GM21737 (cell line): ENCODE results near the gene ARHGEF25.
"Not testable (repeated sequence)": the region's sequence is repeated elsewhere in the genome, so short reads cannot be mapped to it uniquely, and the experiment has no call there.

Source experiments
- ATAC-seq: cut with Tn5 transposase; IDR thresholded peaks from one replicate; pipeline ENCODE4 v1.9.1; 2021; ENCODE audit warnings: mild to moderate bottlenecking, moderate library complexity; ENCODE audit not compliant: unreplicated experiment

Gene ARHGEF25

DNA sequence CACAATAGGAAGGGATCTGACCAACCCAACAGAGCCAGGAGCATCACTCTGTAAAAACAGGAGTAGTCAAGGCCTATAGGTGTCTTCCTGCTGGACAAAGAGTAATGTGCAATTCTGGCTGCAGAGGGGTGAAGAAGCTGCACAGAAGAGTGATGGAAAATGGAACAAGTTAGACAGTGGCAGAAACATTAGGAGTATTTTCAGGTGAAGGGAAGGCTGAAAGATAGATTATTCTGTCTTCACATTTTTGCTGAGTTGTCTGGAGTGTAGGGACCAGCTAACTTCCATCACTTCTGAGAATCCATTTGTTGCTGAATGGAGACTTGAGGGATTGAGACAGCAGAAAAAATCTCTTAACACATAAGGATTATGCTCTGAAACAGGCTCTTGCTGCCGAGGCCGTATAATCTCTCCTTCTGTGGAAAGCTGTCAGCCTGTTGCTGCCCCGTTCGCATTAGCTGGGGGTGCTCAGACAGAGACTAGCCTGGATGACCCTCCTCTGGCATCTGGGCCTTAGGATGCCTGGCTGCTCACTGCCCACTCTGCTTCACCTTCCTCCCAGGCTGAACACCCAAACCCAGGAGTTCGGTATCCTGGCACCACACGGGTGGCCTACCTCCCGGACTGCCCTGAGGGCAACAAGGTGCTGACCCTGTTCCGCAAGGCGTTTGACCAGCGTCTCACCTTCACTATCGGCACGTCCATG lies 3.1 kb upstream of the ARHGEF25 start:
- ATAC-seq = no peak

DNA sequence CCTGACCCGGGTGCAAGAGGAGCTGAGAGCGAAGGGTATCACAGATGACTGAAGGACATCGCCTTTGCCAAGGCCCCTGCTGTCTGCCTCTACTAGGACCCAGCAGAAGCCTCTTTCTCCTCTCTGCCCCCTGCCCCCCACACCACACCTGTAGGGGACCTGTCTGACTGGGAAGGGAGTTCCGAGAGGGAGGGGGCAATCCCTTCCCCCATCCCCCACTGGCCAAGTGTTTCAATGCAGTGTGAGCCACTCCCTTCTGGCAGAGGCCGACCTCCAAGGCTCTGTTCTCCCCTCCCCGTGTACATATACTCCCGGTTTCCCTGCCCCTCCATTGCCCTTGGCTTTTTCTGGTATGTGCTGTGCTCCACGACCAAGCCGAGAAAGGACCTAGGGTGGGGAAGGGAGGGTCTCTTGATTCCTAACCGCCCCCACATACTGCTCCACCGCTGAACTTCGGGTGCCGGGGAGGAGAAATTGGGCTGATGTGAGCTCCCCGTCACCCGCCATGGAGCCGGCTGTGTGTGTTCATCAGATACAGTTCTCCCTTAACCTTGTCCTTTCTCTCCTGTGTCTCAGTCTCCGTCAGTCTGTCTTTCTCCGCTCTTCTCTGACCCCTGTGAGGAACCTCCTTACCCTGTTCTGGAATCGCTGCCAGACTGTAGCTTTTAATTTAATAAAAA lies 2.0 kb upstream of the ARHGEF25 start:
- no peak for ATAC-seq

DNA sequence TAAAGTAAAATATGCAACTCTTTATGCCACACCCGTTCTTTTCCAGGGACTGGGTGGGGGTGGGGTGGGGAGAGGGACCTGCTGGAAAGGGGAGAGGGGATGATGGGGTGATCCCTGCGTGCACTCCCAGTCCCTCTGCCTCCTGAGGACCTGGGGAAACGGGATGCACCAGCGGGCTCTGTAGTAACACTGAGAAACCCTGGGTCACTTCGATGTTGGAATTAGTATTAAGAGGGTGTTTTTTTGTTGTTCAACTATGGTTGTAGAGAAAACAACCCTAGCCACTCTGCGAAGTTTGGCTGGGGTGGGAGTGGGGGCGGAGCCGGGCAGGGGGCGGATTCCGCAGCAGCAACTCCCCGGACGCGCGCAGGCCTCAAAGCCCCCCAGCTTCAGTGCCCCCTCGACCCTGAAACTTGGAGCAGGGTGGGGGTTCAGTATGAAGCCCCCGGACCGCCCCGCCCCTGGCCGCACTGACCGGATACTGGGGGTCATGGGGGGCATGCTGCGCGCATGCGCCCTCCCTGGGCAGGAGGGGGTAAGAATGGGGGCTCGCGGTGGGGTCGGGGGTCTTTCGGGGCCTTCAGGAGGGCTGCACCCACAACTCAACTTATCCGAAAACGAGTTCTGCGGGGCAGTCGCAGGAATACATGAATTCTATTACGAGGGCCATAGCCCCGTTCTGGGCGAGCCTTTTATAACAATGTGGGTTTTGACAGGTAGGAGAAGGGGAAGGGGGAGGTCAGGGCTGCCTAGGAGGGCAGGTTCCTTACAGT lies 1.3 kb upstream of the ARHGEF25 start:
- no peak for ATAC-seq

DNA sequence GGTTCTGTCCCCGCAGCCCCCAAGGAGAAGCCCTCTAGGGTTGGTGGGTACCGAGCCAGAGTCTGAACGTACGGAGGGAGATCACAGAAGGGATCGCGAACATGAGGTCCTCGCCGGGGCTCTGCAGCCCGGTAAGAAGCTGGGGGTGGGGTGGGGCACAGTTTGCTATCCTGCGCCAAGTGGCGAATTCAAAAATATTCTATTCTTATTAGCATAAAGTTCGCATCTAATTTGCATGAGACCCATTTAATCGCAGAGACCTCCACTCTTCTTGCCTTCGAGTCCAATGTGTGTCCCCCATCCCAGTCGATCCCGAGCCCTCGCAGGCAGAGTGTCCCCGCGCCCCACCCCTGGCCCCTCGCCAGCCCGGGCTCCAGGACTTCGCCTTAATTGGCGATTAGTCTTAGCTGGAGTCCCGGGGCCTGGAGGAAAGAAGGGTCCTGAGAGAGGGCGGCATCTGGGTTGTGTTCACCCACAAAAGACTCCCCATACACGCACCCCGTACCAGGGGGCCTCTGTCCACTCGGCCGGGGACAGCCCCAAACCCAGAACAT lies 604 bp upstream of the ARHGEF25 start:
- no peak for ATAC-seq

DNA sequence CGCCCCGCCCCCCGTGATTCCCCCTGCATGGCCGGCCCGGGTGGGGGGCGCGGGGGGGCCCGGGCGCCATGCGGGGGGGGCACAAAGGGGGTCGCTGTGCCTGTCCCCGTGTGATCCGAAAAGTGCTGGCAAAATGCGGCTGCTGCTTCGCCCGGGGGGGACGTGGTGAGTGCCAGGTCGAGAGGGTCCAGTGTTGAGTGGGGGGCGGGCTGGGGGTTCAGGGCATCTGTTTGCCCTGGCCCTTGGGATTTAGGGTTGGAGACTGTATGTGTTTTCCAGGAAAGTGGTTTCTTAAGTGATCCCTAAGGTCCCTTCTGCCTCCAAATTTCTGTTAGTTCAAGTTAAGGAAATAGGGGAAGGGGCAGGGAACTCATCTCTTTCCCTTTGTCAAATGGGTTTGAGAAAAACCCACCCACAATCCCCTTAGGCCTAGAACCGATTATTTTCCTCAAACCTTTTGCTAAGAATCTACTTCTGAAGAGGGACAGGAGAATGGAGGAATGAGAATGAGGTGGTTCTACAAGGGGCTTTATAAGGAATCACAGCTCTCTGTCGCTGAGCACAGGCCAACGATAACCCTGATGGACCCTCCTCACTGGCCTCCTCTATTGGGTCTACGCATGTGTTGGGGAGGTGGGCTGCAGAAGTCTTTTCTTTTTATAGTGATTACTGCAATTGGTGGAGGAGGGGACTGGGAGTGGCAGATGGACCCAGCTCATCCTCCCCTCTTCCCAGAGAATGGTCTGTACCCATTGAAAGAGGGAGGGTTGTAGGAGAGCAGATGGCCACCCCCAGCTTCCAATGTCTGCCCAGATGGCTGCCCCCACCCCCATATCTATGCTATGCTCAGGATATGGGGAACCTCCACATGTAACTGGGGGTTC lies 834 bp downstream of the ARHGEF25 start:
- no peak for ATAC-seq

DNA sequence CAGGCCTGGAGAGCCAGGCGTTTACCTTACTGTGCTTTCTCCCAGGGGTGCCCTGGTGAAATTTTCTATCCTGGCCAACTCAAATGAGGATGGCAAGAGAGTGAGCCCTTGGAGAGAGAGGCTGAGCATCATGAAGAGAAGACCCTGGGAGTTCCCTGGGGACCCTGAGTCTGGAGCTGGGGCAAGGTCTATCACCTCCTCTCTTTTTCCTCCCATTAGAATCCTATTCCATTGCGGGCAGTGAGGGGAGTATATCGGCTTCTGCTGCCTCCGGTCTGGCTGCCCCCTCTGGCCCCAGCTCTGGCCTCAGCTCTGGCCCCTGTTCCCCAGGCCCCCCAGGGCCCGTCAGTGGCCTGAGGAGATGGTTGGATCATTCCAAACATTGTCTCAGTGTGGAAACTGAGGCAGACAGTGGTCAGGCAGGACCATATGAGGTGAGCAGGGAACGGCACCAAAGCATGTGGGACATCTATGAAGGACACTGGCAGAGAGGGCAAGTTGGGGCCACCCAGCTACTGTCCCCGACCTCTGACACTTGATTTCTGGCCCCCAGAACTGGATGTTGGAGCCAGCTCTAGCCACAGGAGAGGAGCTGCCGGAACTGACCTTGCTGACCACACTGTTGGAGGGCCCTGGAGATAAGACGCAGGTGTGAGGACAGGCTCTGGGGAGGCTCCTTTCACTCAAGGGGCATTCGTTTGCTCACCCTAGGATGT lies 1.6 kb downstream of the ARHGEF25 start:
- ATAC-seq = no peak

DNA sequence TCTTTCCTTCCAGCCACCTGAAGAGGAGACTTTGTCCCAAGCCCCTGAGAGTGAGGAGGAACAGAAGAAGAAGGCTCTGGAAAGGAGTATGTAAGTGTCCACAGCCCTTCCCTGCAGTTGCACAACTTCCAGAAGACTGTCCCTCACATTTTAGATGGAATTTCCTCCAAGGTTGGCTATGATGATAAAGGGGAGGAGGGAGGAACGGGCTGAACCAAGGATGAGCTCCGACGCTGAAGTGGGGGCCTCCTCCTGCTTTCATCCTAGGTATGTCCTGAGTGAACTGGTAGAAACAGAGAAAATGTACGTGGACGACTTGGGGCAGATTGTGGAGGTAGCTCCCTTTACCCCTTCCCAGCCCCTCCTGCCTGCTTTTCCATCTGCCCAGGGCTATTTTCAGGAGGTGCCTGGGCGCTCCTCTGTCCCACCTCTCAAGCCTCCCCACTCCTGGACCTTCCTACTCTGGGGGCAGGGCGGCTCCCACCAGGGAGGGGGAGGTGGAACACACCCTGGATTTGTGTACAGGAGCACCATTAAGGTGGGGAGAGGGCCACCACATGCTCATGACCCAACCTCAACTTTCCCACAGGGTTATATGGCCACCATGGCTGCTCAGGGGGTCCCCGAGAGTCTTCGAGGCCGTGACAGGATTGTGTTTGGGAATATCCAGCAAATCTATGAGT lies 2.3 kb downstream of the ARHGEF25 start:
- ATAC-seq = no peak

DNA sequence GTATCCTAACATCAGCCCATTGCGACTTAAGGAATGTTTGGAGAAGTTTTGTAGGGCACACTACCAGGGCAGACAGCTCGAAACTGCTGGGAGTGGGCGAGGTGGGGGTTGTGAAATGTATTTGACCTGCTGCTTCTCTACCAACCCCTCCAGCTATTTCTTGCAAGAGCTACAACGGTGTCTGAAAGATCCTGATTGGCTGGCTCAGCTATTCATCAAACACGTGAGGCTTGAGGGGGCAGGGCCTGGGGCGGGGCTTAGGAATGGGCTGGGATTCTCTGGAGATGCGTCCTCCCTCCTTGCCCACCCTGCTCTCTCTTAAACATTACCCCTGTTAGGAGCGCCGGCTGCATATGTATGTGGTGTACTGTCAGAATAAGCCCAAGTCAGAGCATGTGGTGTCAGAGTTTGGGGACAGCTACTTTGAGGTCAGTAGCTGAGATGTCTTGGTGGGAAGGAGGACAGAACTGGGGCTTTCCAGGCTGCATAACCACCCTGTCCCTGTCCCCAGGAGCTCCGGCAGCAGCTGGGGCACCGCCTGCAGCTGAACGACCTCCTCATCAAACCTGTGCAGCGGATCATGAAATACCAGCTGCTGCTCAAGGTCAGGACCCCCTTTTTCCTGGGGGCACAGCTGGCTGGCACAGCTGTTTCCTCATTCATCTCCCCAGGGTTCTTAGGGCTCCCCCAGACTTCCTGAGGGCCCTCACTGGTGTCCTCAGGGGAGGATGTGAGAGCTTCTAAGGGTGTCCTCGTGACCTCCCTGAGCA lies 3.1 kb downstream of the ARHGEF25 start:
- ATAC-seq = peak; percentile 47

DNA sequence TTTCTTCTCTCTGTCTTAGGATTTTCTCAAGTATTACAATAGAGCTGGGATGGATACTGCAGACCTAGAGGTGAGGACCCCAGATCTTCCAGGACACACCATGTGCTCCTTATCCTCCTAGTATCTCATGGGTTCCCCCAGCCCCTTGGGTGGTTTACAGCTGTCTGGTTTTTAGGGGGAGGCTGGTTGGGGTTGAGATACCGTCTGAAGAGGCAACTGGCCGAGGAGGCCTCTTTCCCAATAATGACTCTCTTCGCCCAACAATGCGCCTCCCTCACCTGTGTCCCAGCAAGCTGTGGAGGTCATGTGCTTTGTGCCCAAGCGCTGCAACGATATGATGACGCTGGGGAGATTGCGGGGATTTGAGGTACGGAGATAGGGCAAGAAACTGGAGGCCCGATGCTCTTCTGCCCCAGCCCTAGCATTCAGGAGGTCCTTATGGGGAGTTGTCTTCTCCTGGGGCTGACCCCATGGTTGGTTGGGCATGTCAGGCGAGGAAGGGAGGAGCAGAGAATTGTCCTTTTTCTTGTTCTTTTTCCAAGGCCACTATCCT lies 3.8 kb downstream of the ARHGEF25 start:
- ATAC-seq = no peak

DNA sequence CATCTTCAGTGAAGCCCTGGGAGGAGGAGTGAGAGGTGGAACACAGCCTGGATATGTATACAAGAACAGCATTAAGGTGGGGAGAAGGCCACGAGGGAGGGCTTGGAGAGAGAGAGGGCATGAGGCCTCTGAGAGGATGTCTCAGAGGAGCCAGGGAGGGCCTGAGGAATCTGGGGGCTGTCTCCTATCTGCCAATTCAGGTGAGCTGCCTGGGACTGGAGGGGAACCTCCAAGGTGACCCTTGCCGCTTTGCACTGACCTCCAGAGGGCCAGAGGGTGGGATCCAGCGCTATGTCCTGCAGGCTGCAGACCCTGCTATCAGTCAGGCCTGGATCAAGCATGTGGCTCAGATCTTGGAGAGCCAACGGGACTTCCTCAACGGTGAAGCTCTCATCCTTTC lies 4.4 kb downstream of the ARHGEF25 start:
- no peak for ATAC-seq

DNA sequence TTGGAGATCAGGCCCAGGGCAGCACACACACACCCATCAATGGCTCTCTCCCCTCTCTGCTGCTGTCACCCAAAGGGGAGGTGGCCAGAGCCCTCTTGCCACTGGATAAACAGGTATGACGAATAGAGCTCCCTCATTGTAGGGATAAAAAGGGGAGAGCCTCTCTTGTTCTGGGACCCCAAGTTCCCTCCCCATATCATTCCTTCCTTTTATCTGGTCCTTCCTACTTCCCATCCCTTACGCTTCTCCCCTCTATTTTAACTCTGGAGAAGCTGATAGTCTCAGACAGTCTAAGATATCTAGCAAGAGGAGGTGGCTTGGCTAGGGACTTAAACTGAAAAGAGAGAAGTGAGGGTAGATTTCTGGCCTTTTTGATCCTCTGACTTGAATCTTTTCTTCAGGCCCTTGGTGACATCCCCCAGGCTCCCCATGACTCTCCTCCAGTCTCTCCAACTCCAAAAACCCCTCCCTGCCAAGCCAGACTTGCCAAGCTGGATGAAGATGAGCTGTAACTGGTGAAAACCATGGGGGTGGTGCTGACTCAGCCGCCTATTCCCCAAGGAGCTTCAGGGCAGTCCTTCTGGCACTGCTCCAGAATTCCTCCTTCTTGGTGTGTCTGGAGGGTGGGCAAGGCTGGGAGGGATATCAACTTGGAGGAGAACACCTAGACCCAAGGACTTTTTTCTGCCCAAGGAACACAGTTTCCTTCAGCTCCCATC lies 5.3 kb downstream of the ARHGEF25 start:
- no peak for ATAC-seq

DNA sequence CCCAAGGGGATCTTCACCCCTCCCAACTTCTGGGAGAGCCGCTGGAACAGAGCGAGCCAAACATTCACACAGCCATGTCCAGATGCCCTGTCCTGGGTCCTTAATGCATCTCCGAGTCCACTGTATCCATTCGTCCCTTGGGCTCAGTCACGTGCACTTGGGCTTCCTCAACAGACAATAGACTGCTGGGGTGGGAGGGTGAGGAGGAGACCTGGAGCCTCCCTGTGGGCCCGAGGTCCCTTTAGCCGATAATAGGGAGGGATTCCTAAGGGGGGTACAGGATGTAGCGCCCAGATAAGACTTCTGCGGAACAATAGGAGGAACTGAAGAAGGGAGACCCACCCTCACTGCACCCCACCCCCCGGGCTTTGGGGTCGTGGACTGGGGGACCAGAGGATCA lies 6.7 kb downstream of the ARHGEF25 start:
- no peak for ATAC-seq

DNA sequence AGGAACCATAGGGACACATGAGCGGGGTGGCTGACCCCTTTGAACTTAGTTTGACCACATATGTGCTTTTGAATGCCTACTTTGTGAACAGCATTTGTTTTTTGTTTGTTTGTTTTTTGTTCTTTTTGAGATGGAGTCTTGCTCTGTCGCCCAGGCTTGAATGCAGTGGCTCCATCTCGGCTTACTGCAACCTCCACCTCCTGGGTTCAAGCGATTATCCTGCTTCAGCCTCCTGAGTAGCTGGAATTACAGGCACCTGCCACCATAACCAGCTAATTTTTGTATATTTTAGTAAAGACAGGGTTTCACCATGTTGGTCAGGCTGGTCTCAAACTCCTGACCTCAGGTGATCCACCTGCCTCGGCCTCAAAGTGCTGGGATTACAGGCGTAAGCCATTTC lies 7.2 kb downstream of the ARHGEF25 start:
- ATAC-seq = not testable (repeated sequence)

DNA sequence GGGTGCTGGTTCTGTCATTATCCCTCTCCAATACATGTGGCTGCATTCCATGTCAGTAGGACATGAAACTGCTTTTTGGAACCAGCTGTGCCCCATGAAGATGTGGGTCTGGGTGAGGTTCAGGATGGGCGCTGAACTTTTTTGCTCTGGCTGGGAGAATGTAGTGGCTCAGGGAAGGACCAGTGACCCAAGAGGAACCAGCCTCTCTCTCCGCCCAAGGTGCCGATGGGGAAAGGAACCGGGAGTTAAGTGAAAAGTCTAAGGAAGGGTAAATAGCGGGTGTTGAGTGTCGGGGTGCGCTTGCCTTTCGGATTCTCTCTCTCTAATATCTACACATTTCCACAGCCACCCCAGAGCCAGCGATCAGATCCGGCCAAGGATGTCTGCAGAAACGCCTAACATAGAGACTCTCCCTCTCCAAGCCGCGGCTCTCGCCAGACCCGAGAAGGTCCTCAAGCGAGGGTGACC lies 7.8 kb downstream of the ARHGEF25 start:
- no peak for ATAC-seq

DNA sequence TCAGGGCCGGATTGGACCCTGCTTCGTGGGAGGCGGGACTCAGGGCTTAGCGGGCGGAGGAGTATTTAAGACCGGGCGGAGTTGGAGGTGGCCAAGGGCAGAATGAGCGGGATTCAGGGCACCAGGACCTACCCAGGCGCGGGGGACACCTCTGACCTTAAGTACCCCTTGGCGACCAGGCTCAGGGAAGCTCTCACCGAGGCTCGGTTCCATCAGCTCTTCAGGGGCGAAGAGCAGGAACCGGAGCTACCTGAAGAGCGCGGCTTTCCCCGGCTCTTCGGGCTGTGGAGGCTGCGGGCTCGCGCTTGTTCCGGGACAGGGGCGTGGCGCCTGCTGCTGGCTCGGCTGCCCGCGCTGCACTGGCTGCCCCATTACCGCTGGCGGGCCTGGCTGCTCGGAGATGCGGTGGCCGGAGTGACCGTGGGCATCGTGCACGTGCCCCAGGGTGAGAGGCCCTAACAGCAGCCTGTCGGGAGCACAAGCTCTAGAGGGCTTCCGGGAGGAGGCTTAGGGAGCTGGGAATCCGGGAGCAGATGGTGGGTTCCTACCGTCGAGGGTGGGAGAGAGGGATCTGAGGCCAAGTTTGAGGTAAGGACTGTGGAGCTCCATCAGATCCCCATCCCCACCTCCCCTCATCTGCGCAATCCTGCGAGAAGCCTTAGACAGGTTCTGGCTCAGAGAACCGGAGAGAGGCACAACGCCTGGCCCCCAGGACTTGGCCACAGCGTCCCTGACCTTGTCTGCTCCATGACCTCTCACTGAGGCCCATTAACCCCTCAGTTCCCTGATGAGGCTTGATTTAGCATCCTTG lies 8.4 kb downstream of the ARHGEF25 start:
- ATAC-seq = no peak

DNA sequence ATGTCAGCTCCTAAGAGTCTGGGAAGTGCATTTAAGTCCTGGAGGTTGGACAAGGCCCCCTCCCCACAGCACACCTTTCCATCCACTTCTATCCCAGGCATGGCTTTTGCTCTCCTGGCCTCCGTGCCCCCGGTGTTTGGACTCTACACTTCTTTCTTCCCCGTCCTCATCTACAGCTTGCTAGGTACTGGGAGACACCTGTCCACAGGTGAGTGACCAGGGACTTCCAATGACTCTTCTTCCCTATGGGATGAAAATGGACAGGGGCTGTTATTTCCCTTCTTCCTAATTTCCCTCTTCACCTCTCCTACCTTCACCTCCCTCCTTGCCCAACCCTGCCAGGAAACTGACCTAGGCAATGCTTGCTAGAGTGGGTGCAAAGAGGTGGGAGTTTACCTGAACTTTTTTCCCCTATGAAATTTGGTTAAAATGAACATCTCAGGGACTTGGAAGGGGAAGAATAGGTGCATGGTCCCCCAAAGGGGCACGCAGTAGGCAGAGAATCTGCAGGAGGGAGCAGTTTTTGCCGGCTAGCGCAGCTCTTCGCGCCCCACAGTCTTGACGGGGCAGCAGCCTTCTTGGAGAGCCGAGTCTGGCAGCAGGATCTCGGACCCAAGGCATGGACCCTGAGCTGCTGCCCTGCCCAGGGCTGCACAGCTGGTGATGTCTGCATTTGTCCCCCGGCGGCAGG lies 9.2 kb downstream of the ARHGEF25 start:
- no peak for ATAC-seq
